NK-92 (cell line): Measurements from ENCODE around the gene SUCLG2.
"Not testable (repeated sequence)": the region's sequence is repeated elsewhere in the genome, so short reads cannot be mapped to it uniquely, and the experiment has no call there.

Experiments used
- DNase-seq: peaks from one replicate; lab custom pipeline; 2025; ENCODE audit not compliant: unreplicated experiment; lab: John Stamatoyannopoulos, UW

The SUCLG2 gene

DNA sequence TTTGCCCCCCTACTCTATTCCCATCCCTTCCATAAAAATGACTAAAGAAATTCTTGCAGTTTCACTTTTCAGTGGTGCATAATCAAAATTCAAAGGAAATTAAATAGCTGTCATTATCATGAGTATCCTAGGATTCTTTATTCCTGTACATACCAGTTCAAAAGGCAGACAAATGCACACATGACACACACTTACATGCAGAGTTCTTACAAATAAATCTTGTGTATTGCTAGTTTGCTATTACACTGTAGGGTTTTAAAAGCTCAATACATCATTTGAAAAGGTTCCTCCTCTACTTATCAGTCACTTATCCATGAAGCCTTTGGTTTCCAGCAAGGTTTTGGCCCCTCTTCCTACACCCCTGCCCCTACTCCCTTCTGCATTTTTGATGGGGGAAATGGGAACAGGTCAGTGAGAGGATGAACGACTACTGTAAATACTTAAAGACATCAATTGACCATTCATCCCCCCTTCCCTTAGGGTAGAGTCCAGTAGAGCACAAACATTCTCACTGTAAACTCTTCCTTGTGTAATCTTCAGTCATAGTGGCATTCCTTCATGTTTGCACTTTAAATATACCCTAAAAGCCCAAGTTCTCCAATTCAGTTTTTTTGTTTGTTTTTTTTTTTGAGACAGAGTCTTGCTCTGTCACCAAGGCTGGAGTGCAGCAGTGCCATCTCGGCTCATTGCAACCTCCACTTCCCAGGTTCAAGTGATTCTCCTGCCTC, 92.6 kb downstream of the SUCLG2 start:
- DNase-seq = no peak

DNA sequence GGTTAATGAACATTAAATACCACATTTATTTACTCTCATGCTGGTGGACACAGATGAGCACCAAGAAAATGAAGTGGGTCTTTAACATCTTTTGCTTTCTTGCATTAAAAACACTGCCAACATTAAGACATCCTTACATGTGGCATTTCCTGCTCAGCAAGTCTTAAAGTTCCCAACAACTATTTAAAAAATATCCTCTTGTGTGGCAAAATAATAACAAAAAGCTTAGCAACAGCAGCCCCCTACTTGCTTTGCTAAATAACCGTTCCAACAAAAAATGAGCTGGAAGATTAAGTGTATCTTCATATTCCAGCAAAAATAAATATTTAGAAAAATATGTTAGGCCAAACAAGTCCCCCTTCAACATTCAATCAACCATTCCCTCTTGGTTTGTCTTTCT, 93.1 kb downstream of the SUCLG2 start:
- no peak for DNase-seq

- no peak for DNase-seq
Observed at GRCh38 chr3:67559029-67559605, 95.3 kb downstream of the SUCLG2 start.

DNA sequence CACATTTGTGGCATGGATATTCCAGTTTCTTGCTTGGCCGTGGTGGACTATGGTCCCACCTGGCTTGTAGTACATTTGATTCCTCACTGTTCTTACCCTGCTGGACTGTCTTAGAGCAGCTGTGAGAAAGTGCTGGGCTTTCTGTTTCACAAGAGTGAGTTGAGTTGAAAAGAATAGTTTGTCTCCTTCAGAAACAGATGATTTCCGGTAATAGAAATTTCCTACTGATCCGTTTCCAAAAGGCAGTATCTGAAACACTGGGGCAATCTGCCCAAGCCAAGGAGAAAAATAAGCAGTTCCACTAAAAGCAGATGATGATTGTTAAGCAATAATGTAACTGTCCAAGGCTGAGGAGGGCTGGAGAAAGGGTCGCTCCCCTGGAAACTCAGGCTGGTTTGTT, 96.0 kb downstream of the SUCLG2 start:
- DNase-seq = no peak

GRCh38 chr3:67557848-67558355, 96.5 kb downstream of the SUCLG2 start:
- DNase-seq = no peak

- no peak for DNase-seq
Observed at GRCh38 chr3:67551361-67552016, 102.9 kb downstream of the SUCLG2 start.

GRCh38 chr3:67550541-67550940, 103.9 kb downstream of the SUCLG2 start:
- no peak for DNase-seq

GRCh38 chr3:67542502-67543250, 111.7 kb downstream of the SUCLG2 start:
- not testable (repeated sequence) for DNase-seq

DNA sequence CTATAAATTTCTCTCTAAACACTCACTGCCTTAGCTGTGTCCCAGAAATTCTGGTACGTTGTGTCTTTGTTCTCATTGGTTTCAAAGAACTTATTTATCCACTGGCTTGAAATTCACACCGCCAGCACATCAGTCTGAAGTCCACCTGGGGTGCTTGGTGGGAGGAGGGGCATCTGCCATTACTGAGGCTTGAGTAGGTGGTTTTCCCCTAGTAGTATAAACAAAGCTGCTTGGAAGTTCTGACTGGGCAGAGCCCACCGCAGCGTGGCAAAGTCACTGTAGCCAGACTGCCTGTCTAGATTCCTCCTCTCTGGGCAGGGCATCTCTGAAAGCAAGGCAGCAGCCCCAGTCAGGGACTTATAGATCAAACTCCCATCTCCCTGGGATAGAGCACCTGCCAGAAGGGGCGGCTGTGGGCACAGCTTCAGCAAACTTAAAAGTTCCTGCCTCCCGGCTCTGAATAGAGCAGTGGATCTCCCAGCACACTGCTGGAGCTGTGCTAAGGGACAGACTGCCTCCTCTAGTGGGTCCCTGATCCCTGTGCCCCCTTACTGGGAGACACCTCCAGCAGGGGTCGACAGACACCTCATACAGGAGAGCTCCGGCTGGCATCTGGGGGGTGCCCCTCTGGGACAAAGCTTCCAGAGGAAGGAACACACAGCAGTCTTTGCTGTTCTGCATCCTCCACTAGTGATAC, 114.1 kb downstream of the SUCLG2 start:
- no peak for DNase-seq

DNA sequence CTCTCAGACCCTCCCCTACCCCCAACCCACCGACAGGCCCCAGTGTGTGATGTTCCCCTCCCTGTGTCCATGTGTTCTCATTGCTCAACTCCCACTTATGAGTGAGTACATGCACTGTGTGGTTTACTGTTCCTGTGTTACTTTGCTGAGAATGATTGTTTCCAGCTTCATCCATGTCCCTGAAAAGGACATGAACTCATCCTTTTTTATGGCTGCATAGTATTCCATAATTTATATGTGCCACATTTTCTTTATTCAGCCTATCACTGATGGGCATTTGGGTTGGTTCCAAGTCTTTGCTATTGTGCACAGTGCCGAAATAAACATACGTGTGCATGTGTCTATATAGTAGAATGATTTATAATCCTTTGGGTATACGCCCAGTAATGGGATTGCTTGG, 117.2 kb downstream of the SUCLG2 start:
- DNase-seq = not testable (repeated sequence)

GRCh38 chr3:67535006-67535405, 119.4 kb downstream of the SUCLG2 start:
- DNase-seq = no peak

DNA sequence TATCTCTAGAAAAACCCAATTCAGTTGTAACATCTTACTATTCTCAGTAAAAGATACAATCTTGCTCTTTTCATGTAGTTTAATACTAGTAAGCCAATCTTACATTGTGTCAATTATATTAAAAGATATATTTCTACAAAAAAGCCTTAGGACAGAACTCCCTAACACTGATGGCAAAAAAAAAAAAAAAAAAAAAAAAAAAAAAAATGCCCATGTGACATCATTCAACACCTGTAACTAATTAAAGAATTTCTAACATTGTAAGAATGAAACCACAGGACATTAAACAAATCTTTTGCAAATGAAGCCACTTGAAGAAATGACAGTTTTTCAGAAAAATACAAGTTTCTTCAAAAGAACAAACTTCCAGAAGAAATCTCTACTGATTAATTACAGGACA, 119.8 kb downstream of the SUCLG2 start:
- DNase-seq = no peak

DNA sequence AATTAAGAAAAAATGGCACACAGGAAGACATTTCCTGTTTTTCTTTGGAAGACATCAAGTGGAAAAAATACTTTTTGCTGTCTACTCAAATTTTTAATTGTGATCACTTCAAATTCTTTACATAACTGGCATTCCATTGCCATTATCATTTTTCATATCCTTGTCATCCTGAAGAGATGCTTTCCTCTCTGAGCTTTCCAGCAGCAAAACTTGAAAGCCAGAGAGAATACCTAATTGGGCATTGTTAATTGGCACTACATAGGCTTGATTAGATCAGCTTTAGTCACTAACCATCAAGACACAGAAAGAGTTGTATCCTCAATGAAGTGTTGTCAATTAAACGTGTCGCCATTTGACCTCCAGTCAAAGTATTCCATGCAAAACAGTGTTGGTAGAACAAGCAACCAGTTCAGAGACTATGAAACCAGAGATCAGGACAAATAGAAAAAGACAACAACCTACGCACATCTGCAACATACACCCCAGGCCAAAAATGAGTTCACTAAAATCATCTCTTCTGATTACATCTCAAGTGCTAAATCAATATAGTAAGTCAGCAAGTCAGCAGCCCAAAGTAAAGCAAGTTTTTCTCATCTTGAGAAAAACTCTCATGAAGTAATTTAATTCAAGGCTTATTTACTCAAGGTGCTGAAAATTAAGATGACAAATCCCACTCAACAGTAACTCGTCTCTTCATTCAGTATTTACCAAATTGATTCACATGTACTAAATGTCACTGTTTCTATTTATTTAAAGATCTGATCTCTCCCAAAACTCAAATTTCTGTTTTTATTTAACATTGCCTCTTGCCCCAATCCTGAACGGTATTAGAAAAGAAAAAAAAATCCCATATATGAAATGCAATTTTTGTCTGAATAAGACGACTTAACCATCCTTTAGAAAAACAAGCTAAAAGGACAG, 123.0 kb downstream of the SUCLG2 start:
- DNase-seq = no peak

DNA sequence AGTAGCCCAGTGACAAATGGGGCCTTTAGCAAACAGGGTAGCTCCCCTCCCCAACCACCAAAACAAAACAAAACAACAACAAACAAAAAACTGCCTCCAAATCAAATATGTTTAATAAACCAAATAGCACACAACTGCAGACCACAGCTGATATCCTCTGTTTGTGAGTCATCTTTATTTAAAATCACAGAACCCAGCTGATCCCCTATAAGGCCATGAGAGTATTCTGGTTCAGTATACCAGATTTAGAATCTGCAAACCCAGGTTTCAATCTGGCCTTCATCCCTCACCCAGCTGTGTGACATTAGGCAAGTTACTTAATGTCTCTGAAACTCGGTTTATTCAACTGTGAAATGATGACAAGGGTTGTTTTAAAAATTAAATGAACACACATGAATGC, 124.5 kb downstream of the SUCLG2 start:
- DNase-seq = no peak

DNA sequence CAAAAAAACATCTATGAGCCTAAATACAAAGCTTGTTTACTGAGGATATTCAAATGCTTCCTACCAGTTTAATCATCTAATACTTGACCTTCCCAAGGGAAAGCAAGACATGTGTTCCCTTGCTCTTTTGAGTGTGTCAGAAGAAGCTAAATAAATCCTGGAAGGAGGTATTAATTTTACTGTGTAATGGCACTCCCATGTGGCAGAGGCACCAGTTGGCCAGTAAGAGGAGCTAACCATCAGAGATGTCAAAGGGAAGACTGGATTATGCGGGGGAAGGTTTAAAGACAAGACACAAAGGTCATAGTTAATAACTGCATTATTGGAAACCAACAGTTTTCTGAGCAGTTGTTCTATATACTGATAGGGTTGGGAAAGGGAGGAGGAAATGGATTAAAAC, 125.1 kb downstream of the SUCLG2 start:
- no peak for DNase-seq

DNA sequence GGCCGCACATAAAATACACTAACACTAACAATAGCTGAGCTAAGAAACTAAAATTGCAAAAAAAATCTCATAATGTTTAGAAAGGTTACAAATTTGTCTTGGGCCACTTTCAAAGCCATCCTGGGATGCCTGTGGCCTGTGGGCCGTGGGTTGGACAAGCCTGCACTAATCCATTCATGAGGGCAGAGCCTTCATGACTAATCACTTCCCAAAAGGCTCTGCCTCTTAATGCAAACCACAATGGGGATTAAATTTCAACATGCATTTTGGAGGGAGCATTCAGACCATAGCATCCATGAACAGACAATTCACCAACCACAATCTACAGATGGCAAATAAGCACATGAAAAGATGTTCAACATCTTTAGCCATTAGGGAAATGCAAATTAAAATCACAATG, 128.2 kb downstream of the SUCLG2 start:
- DNase-seq = no peak

- DNase-seq = no peak
Observed at GRCh38 chr3:67524046-67524445, 130.4 kb downstream of the SUCLG2 start.

- DNase-seq = no peak
Observed at GRCh38 chr3:67522081-67522480, 132.3 kb downstream of the SUCLG2 start.

- no peak for DNase-seq
Observed at GRCh38 chr3:67521053-67521646, 133.3 kb downstream of the SUCLG2 start.
